ENCODE results near the gene SCG2. TPM values are rescaled to one million over a fixed set of nuclear protein-coding genes. Genes with fewer than 3 reads are reported as not detected.

Gene SCG2, protein sequence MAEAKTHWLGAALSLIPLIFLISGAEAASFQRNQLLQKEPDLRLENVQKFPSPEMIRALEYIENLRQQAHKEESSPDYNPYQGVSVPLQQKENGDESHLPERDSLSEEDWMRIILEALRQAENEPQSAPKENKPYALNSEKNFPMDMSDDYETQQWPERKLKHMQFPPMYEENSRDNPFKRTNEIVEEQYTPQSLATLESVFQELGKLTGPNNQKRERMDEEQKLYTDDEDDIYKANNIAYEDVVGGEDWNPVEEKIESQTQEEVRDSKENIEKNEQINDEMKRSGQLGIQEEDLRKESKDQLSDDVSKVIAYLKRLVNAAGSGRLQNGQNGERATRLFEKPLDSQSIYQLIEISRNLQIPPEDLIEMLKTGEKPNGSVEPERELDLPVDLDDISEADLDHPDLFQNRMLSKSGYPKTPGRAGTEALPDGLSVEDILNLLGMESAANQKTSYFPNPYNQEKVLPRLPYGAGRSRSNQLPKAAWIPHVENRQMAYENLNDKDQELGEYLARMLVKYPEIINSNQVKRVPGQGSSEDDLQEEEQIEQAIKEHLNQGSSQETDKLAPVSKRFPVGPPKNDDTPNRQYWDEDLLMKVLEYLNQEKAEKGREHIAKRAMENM
- total RNA-seq = 0.12 TPM

DNA sequence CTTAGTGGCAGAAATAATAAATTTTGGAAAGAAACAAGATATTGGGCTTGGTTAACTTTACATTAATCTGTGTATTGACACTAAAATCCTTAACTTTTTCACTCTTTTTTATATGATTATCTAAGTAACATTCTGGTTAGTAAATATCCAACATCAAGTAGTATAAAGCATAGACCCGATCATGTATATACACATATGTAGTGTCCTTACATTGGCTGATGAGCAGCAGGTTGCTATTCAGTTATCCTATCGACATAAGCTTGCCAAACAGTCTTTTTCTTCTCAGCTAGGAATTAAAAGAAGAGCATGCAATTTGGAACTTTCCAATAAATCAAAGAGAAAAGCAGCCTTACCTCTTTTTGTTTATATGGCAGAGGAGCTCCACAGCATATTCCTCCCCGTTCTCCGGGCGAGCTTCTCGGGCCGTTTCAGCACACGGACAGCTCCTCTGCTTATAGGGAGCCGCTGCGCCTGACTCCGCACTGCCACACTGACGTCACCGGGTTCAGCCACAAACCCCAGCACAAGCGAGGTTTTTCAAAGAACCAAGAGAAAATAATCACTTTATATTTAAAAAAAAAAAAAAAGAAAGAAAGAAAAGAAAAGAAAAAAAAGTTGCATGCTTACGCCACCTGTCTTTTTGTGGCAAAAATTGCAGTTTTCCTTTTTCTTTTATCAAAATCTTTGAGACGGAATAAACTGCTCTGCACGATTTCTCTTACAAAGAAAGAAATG is at the start of gene SCG2:
SCG2 (minus strand) TSS at position 430 of the 735 bp plus-strand sequence. CDS start 3,079 bp downstream, outside the sequence.
- peak; percentile 81 for ATAC-seq

DNA sequence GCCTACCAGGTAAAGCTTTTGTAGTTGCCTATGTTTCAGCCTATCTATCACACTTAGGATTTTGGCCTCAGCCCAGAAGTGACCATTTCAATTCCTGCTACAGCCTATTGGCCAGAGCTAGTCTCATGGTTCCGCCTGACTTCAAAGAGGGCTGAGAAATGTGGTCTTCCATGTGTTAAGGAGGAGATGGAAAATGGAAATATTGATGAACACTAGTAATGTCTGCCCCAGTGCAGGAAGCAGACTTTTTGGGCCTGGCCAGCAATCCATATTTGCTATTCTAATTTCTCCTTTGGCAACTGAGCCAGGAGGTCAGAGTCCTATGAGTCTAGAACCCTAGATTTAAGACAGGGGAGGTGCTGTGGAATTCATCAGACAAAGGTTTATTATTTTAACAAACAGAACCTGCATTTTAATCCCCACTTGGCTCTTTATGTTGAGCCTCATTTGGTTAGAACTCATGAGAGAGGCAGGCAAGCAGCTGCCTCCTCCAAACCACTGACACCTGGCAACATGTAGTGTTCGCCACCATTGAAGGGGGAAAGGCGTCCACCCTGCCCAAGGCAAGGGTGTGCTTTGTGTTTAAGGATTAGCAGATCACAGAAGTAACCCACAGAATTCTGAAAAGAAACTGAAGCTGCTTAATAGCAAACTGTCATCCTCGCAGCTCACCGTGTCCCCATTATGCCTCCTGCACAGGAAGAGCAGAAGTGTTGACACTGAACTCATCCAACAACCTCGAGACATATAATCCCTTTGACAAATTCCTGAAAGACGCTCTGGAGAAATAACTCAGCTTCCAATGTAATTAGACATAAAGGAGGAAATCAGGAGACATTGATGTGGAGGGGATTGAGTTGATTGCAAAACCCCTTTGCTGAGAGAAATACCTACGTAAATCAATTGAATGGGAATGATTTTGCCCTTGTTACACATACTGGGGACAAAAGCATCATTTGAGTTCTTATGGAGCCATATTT is 47.7 kb upstream of the SCG2 start:
- ATAC-seq = no peak

GRCh38 chr2:223648755-223649154 is 46.6 kb upstream of the SCG2 start:
- no peak for ATAC-seq

- ATAC-seq = no peak
Measured at GRCh38 chr2:223647258-223647952, 45.2 kb upstream of the SCG2 start.

DNA sequence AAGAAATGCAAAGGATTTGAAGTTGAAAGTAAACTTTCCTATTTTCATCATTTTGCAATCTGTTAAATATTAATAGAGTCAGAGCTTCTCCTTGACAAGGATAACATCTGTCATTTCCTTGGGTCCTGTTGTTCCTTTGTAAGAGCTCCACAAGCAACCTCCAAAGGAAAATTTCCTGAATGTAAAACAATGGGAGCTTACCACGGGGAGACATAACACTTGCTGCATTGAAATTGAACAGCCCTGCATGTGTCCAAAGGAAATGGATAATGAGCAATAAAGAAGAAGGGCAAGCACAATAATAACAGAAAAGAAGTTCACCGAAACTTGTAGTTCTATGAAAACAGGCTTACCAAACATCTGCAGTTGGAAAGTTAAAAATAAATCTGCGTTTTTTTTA is 42.0 kb upstream of the SCG2 start:
- ATAC-seq = no peak

GRCh38 chr2:223643309-223643708 is 41.1 kb upstream of the SCG2 start:
- no peak for ATAC-seq

DNA sequence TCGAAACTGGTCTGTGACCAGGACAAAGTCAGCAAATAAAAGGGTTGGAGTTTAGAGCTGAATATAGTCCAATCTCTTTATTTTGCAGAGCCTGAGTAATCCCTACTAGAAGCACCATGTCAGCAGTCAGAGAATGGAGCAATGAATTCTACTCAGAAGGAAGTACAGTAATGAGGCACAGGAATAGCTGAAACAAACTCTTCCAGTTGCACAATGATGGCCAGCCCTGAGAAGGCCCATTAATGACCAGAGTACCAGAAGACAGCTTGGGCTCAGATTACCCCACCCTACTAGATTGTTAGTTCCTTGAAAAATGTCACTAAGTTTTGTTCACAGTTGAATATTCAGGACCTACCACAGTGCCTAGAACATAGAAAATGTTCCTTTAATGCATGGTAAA is 40.3 kb upstream of the SCG2 start:
- ATAC-seq = peak; percentile 33

GRCh38 chr2:223641082-223641481 is 38.9 kb upstream of the SCG2 start:
- peak; percentile 55 for ATAC-seq

- ATAC-seq = no peak
Measured at GRCh38 chr2:223635080-223635479, 32.9 kb upstream of the SCG2 start.

- ATAC-seq = no peak
Measured at GRCh38 chr2:223634238-223634637, 32.1 kb upstream of the SCG2 start.

DNA sequence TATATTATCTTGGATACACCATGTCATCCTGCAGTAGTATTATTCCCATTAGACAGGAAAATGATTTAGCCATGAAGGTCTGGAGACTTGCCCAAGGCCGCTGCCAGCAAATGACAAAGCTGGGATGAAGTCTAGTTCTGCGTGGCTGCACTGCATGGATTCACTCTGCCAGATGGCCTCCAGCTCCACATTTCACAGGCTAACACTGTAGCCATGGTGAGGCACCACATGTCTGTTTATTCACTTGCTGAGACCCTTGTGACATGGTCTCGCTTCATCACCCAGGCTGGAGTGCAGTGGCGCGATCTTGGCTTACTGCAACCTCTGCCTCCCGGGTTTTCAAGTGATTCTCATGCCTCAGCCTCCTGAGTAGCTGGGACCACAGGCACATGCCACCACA is 31.5 kb upstream of the SCG2 start:
- no peak for ATAC-seq

DNA sequence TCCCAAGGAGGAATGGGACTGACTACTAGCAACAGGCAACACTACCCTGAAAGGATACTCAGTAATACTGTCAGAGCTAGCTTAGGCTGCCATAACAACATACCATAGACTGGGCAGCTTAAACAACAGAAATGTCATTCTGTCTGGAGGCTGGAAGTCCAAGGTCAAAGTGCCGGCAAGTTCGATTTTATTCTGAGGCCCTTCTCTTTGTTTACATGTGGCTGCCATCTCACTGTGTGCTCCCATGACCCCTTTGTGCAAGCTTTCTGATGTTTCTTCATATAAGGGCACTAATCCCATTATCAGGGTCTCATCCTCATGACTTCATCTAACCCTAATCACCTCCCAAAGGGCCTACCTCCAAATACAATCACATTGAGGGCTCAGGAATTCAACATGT is 30.7 kb upstream of the SCG2 start:
- no peak for ATAC-seq

- ATAC-seq = no peak
Measured at GRCh38 chr2:223626716-223627115, 24.6 kb upstream of the SCG2 start.

DNA sequence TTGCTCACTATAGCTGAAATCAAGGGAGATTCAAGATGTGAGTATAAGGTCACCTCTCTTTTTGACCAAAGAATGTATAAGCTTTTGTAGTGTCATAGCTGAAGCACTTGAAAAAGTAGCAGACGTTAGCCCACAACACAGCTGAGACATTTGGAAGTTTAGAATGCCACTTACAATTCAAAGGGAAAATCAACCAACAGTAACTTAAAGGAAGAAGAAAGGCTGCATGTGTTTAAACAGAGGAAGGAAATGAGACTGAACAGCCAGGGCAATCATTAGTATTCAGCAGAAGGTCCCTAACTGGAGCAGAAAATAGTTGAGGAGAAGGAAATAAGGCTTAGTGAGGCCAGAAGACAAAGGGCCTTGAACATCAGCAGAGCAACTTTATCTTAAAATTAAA is 23.5 kb upstream of the SCG2 start:
- ATAC-seq = no peak

GRCh38 chr2:223621901-223622300 is 19.7 kb upstream of the SCG2 start:
- ATAC-seq = no peak

DNA sequence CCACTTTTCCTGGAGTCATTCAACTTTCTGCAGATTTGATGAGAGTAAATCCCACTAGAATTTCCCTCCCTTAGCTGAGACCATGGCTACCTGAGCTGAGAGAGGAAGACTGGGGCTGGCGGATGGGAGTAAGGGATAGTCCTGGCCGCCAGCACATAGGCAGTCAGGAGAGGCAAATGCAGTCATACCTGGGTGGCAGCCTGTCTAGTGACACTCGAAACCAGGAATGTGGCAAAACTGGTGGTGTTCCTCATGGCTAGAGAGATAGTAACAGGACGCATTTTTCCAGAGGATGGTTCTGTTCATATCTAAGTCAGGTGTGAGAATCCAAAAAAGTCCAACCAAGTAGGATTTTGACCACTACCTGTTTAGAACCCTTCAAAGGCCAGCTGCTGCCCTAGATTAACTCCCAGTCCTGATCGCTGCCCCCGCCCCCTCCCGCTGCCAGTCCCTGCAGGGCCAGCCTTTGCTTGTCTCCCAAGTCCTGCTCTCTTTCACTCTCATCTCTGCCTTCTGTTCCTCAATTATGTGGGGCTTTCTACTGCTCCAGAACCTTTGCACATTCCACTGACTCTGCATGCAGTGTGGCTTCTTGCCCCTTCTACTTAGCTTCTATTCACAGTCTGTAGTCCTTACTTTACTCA is 17.4 kb upstream of the SCG2 start:
- ATAC-seq = peak; percentile 31

DNA sequence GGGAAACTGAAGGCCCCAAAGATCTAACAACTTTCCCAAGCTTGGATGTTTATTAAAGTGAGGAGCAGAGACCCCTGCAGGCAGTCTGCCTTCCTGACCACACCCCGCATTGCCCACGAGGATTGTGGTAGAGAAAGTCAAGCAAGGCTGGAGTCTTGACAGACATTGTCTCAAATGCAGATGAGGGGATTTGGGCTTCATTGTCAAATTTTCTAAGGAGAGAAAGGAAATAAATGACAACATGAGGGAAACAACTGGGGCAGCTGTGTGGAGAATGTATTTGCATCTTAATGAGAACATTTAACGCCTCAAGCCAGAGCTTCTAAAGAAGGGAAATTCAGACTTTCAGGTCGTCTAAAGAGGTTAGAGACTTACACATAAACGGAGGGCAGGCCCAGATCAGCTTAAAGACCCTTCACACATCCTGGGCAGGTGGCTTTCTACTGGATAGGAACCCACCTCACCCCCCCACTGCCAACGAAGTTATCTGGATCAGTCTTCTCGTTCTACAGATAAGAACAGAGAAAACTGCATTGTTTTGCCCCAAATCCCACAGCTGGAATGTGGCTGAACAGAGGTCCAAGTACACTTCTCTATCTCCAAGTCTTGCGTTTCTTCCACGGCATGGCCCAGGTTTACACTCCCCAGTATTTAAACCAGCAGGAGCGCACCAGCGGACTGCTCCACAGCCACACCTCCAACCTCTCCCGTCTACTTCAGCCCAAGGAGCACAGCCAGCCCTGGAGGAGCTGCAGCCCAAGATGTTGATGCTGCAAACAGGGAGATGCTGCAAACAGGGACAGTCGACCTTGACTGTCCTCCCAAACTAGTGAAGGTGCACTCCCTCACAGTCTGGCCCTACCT is 16.2 kb upstream of the SCG2 start:
- ATAC-seq = no peak

GRCh38 chr2:223614534-223614933 is 12.4 kb upstream of the SCG2 start:
- ATAC-seq = no peak

DNA sequence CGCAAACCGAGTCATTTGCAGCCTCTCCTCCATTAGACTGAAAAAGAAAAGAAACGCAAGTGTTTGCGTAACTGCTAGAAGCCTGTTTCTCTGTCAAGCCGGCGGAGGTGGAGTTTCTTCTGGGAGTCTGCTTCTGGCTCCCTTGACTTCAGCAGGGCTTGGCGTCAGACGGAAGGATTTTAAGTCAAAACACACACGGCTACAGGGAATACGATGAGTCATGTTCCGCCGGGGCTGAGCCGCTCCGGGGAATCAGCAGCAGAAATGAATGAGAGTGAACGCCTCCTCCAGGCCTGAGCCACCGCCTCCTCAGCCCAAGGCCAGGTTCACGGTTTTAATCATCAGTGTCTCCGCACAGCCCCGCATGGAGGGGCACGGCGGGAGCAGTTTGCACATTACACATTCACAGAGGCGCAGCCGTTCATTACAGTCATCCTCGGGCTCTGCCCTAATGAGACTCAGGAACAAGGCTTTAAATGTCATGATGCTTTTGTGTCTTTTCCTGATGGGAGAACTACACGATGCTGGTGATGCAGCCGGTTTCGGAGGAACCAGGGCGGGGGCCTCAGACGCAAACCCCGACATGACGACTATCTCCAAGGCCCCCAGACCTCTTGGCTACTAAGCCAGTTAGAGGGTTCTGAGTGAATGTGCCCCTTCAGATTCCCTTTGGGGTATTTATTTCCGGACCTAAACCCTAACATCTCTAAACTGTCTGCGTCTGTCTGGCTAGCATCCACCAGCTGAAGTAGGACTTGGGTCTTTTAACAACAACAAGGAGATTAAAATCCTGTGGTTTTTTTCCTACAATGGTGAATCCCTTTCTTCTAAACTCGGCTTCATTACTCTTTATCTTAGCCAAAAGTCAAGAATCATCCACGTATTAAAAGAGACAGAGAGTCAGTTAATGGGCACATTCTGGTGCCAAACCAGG is 11.1 kb upstream of the SCG2 start:
- ATAC-seq = peak; percentile 97

All from esophagus mucosa (tissue), 1 donor.